Gastroesophageal sphincter (tissue), 3 donors: ENCODE measurements around the gene KCNAB1.

Source experiments
- CTCF ChIP-seq, 4 experiments: fragments of 200-600 bp in 2 of 4; fragments of 450-650 bp in 2 of 4; sonication (generic) in 1 of 4; IDR thresholded peaks; one replicate each; pipeline ENCODE4 v1.5.1; 2017 to 2019; ENCODE audit warnings: antibody characterized with exemption in 4 of 4, mild to moderate bottlenecking in 2 of 4, moderate library complexity in 2 of 4
- EP300 ChIP-seq: sonication (generic); formaldehyde crosslinking; IDR thresholded peaks from one replicate; pipeline ENCODE4 v1.6.1; 2017; ENCODE audit warnings: antibody characterized with exemption, mild to moderate bottlenecking
- POLR2AphosphoS5 ChIP-seq: sonication (generic); formaldehyde crosslinking; IDR thresholded peaks from one replicate; pipeline ENCODE4 v1.6.1; 2017; ENCODE audit warnings: antibody characterized with exemption

- TF ChIP-seq POLR2AphosphoS5 (no peak), CTCF (IDR thresholded peaks at IDR 0.05) (no peak), EP300 (no peak)
These were observed 11.8 kb upstream of the KCNAB1 start for GRCh38 chr3:156108616-156109015.
